ENCODE data around the gene ATP5PB. TPM values are rescaled to one million over a fixed set of nuclear protein-coding genes. Genes with fewer than 3 reads are reported as not detected.

Gene ATP5PB
- polyA plus RNA-seq, 1 donor: 265 TPM

DNA sequence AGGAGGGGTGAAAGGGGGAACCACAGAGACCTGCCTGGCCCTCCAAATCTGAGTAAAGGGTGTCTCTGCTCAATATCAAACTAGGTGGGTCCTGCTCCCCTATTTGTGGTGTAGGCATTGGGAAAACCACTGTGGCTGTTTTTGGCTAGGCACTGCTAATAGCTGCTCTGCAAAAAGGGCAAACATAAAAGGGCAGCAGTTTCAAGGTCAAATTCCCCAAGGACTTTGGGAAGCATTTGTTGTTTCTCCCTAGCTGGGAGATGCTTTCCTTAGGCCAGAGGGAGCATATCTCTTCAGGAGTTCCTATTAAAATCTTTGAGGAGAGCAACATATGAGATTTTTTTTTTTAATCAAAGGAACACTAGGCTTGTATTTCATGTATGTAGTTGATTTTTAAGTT, 26.9 kb downstream of the ATP5PB start:
- no peak for DNase-seq

DNA sequence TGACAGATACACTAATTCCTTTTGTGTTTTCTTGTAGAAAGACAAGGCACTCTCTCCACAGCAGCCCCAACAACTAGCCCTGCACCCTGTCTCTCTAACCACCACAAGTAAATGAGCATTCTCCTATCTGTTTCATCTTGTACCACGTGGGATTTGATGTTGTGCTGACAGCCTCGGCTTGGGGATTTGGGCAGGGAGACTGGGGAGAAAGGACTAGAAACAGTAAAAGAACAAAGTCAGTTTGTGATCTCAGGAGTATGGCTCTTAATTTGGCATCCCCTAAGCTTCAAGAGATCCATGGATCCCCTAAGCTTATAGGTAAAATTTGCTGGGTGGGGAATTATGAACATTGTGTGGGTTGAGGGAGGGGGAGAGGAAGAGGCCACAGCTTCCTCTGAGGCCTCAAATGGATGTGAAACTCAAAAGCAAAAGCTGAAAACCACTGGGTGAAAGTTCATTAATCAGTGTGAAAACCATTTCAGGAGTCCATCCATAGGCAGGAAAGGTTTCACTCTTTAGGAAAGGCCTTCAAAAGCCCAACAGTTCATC, 27.6 kb downstream of the ATP5PB start:
- no peak for DNase-seq

- no peak for DNase-seq
Observed at GRCh38 chr1:111480674-111481073, 31.4 kb downstream of the ATP5PB start.

GRCh38 chr1:111481387-111482221, 32.3 kb downstream of the ATP5PB start:
- DNase-seq: peak; percentile 67

DNA sequence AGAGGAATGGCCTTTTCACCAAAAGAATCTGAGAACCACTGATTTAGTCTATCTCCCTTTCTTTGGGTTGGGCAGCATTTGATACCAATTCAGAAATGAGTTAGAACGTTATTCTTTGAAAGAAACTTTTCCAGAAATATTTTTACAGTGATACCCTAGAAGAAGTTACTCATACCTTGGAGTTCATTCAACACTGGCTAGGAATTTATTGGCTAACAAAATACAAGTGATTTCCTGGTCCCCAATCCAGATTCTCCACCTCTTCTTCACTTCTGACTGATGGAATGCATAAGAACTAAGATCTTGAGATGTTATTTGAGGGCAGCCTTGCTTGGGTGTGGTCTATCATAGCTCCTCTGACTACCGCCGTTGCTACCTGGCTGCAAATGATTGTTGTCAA, 33.9 kb downstream of the ATP5PB start:
- no peak for DNase-seq

DNA sequence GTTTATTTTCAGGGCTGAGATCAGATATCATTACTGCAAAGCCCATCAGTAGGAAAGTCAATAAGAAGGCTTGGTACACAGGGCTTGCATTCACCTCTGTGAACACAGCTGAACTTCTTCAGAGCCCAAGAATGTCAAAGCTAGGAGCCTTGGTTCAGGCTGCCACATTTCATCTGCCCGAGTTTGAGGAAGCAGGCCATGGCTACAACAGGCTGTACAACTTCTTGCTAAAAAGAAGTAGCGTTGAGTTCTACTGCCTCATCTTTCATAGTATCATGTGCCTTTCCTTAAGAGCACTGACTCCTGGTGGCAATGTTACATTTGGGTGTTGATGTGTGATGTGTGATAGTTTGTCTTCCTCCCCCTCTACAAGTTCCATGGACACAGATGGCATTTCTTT, 34.6 kb downstream of the ATP5PB start:
- DNase-seq: no peak

DNA sequence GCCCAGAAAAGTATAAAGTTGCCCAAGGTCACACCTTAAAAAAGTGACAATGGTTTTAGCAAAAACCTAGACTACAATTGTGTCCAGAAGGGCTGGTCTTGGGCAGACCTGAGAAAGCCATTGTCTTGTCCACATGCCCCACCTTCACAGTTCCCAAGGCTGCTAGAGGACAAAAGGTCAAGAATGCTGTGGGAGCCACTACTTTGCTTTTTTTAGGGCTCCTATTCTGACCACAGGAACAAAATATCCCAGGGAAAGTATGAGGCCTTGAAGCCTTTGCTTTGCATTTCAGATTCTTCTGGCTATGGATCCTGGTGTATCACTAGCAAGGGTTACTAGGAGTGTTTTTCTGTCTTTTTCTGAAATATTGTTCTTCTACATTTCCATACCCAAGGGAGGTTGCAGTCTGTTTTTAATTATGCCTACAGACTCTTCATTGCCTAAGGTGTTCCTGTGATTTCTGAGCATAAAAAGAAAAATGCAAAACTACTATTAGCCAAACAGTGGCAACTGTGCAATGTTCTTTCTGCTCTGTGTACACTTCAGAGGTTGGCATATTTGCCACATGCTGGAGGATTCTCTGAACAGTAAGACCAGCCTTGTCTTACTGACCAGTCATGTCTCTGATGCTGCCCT, 35.2 kb downstream of the ATP5PB start:
- no peak for DNase-seq

DNA sequence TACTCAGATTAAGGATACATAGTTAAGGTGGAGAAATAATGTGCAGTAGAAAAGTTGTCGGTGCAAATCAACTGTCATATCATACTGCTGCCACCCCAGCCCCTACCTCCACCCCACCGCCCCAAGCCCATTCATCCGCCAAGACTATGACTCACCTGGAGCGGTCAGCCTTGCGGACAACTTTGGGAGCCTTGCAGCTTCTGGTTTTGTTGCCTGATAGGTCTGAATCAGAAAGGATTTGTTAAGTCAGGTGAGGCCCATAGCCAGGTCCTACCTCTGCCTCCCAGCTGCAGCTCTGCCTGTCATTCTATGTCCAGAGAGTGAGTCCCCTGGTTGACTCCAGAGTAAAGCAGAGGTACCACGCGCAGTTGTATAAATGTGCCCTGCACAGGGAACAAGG, 37.2 kb downstream of the ATP5PB start:
- DNase-seq: no peak

DNA sequence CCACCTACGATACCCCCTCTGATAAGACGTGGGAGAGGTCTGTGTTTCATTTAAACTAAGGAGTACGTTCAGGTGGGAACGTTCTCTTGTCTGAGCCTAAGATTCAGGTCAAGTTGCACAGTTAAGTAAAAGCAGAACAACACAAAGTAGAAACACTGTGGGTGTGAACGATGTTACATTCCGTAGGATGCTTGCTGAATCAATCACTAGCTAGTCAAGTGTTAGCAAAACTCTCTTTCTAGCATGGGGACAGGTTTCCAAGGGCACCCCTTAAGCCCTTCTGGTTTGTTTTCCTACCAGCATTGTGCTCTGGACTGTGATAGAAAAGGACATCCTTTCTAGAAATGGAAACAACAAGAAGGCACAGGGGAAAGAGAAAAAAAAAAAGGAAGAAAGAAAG, 37.9 kb downstream of the ATP5PB start:
- DNase-seq: no peak

DNA sequence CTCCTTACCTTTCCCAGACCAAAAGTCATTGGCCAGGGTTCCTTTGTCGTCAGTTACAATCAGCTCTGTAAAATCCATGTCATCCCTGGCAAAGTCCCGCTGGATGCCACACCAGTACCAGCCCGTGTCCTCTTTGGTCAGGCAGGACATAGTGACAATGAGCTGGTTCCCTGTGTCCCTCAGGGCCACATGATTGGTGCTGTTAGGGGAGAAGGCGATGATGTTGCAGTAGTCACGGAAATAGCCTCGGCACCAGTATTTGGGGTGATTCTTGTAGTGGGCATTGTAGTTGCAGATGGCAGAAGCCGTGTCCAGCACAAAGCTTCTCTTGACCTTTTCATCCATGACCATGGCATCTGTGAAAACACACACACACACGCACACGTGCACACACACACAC, 39.4 kb downstream of the ATP5PB start:
- DNase-seq: no peak

DNA sequence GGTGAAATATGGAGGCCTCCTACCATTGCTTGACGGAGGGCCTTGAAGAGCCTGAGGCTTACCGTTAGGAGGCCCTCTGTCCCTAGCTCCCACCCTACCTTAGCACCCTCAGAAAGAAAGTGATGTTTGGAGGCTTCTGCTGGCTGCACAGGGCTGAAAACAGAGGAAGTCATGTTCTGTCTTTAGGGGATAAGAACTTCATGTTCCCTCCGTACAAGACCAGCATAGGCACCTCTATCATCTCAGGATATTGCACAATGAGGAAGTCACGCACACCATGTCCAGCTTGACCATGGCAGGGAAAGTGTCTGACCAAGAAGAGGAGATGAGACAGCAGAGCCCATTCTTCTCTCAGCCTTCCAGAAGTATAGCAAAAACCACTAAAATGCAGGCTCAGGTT, 40.3 kb downstream of the ATP5PB start:
- no peak for DNase-seq

- no peak for DNase-seq
Observed at GRCh38 chr1:111490220-111490619, 41.0 kb downstream of the ATP5PB start.

GRCh38 chr1:111491070-111491469, 41.8 kb downstream of the ATP5PB start:
- no peak for DNase-seq

GRCh38 chr1:111496398-111496797, 47.1 kb downstream of the ATP5PB start:
- no peak for DNase-seq

- no peak for DNase-seq
Observed at GRCh38 chr1:111497592-111497991, 48.3 kb downstream of the ATP5PB start.

DNA sequence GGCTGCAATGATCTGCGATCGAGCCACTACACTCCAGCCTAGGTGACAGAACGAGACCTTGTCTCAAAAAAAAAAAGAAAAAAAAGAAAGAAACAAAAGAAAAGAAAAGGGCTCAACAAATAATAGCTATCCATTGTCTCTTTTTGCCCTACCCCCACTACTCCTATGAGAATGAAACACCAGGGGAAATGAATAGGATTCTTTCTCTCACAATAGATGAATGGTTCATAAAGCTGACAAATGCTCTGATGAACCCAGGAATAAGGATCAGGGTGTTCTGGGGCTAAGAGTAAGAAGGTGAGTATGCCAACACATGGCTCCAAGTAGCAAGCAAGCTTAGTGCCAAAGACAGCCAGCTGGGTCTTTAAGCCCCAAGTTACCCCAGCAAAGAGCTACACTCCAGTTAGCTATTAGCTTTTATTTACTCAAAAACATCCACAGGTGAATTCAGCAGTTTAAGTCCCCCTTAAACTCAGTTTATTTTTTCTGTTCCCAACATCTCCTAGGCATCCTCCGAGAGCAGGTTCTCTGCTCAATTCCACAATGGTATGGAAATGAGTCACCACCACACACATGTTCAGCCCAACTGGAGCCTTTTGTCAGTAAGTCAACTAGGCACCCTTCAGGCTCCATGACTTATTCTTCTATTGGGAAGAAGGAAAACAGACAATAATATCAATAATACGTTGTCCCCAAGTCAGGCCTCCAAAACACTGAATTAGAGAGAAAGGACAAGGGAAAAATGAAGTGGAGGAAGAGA, 49.9 kb downstream of the ATP5PB start:
- DNase-seq: no peak

DNA sequence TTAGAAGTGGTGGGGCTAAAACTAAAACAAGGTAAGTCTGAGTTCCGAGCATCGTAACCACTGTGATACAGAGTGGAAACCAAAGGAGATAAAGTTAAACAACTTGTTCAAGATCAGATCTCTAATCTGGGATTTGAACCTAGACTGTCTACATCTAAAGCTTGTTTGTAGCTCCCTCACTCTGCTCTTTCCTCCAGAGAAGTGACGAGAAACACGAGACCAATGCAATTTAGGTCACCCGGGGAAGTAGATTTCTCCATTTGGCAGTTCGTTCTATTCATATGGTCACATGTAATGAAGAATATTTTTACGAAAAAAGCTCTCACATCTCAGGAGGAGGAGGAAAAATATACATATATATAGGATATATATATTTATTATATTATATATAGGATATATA, 52.4 kb downstream of the ATP5PB start:
- DNase-seq: no peak

DNA sequence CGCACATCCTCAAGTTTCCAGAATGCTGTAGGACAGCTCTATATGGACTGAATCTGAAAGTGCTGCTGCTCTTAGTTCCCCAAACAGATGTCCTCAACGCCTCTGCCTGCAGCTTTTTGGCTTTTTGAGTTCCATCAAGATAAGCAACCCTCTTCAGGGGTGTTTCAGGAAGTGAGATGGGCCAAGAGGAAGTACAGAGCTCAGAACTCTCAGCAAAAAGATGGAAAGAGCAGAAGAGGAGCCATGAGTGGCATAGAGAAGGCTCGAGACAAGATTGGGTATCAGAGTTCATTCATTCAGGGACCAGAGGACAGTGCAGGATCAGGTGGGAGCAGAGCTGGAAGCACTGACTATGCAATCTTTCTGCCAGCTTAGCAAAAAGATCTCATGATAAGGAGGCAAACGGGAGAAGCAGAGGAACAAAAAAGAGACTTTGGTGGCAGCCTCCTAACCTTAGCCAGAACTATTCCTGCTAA, 54.4 kb downstream of the ATP5PB start, which contains the start of the genes ADORA3 and TMIGD3:
Gene ADORA3, minus strand, starts transcription at position 49 of the 476 bp plus-strand sequence. CDS start 279 bp downstream, outside the sequence.
Gene TMIGD3, minus strand, starts transcription at position 49 of the 476 bp plus-strand sequence. CDS start 279 bp downstream, outside the sequence.
- no peak for DNase-seq

- no peak for DNase-seq
Observed at GRCh38 chr1:111504097-111504496, 54.8 kb downstream of the ATP5PB start.

DNA sequence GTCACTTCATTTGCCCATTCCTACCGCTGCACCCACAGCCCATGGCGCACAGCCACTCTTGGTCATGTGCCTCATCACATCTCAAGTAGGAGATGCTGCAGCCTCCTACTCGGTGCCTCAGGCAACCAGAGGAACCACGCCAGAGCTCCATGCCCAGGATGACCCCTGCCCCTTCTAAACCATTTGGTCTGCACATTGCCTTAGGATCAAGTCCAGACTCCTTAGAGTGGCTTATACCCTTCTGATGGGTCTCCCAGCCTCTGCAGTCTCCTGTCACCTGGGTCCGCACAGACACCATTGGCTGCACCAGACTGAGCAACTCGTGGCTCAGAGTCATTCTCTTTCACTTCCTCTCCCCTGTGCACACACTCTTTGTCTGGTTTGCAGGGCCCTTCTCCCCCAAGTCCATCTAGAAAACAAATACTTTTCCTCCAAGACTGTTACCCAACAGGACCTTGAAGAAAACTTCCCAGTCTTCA, 56.4 kb downstream of the ATP5PB start:
- no peak for DNase-seq

DNA sequence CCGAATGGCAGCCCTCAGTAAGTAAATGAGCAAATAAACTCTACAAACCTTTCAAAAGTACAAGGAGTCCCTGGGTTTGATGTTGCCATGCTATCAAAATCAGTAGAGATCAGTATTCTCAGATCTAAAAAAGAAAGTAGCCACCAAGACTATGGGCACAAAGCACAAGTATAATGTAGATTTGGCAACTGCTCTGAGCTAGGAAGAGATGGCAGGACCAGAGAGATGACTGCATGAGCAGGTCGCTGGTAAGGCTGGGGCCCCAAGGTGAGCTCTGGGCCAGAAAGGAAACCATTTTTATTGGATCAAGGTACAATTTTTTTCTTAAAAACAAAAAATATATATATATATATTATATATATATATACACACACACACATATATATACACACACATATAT, 57.3 kb downstream of the ATP5PB start:
- DNase-seq: no peak

DNA sequence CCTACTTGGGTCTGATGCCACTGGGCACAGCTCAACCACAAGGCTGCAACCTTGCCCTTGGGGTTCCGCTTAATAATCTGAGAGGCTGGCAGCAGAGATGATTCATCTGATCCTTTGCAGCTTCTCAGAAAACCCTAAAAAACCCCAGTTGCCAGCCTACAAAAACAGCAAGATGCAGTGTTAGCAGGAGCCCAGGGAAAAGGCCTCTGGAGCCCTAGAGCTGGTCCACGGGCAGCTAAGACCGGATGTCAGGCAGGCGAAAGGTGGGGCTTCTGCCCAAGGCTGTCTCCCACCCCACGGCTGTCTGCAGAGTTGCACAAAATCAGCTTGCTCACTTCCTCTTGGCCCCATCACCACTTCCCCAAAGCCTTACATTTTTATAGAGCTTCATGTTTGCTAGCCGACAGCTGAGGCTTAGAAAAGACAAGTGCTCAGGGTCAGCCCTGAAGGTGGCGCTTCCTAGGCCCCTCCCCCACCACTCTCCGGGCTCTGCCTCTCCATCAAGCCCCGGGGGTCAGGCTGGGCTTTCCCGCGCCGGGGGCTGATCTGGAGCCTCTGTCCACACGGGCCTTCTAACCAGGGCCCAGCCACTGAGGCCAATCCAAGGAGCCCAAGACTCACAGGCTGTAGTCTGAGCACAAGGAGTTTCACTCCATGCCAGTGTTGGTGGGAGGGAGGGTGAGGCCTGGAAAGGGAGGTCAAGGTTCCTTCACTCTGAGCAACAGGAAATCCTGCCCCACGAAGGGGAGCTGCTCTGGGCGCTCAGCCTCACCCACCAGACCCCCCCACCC, 58.3 kb downstream of the ATP5PB start:
- peak; percentile 75 for DNase-seq
